Raji (cell line): ENCODE measurements around the gene ADAM30.

Experiments used
- POLR2A ChIP-seq: IDR thresholded peaks from 2 replicates; pipeline ENCODE4 v1.6.1; 2011; ENCODE audit warnings: low read depth, low read length, control low read depth; ENCODE audit not compliant: insufficient read depth

Gene ADAM30

GRCh38 chr1:119893238-119893791 is 3.0 kb downstream of the ADAM30 start:
- TF ChIP-seq POLR2A, result no peak

GRCh38 chr1:119891386-119891785 is 4.9 kb downstream of the ADAM30 start:
- no peak for TF ChIP-seq POLR2A

GRCh38 chr1:119888476-119888875 is 7.8 kb downstream of the ADAM30 start:
- no peak for TF ChIP-seq POLR2A

DNA sequence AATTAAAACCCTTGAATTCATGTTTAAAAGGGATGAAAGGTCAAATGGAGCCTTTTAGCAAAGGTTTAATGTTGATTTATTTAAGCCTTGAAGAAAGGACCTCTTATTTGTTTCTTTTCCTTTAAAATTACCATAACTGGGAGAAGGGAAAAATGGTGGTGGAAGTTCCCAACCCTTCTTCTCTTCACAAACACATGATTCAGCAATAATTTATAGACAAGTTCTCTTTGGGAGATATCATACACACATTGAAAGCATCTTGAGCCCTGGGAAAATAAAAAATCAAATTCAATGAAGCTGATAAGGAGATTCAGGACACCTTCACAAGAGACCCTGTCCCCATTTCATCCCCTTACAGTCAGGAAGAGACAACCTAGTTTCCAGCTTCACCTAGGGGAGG is 8.9 kb downstream of the ADAM30 start:
- no peak for TF ChIP-seq POLR2A

GRCh38 chr1:119885903-119886783 is 10.2 kb downstream of the ADAM30 start:
- TF ChIP-seq POLR2A, result no peak

GRCh38 chr1:119884711-119885110 is 11.6 kb downstream of the ADAM30 start:
- TF ChIP-seq POLR2A, result no peak

DNA sequence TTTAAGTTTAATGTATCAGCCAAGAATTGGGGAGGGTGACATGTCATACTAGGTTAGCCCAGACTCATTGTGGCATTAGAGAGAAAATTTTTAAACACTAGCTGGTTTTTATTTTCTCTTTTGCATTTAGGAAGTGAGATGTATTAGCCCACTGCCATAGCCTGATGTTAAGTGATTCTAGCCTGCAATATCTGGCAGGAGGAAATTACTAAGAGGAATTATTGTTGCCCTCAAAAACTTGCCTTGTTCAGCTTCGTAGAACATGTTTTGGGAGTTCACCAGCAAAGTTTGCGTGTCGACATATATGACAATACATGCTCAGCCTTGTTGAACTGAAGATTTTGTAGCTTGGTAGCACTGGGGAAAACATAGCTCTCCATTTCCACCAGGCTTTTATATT is 12.5 kb downstream of the ADAM30 start:
- TF ChIP-seq POLR2A, result no peak

GRCh38 chr1:119882132-119883049 is 13.9 kb downstream of the ADAM30 start:
- no peak for TF ChIP-seq POLR2A

DNA sequence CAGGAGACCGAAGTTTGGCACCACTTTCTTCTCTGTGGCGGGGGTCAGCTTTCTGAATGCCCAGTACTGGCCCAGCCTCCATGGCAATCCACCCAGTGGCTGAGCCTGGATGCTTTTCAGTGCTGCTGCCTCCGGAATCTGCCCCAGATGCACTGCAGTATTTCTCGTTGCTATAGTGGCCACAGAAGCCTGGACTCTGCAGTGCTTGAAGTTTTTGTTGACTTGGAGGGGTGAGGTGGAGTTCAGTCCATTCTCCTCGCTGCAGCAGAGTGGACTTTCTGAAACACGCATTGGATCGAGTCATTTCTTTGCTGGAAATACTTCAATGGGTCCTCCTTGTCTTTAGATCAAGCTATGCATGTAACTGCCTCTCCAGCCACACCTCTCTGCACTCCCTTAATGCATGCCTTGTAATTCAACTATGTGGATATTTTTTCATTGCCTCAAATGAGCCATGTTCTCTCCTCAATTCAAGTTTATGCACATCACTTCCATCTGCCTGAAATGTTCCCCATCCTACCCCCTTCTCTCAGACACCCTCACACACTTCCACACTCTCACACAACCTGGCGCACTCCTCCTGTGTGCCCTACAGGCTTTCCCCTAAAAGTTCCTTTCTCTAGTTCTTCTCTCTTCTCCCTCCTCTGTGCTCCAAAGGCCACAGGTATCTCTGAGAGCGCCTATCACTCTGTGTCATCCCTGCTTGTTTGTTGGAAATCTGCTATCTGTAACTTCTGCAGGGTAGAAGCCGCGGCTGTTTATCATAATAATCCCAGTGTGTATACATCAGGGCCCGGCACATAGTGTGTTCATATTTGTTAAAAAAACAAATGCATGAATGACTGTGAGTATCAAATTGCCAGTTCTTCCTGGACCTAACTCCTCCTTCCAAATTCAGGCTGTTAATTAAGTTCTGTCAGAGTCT is 16.5 kb downstream of the ADAM30 start:
- TF ChIP-seq POLR2A, result no peak

- TF ChIP-seq POLR2A, result no peak
These were observed 18.1 kb downstream of the ADAM30 start for GRCh38 chr1:119878171-119878570.

DNA sequence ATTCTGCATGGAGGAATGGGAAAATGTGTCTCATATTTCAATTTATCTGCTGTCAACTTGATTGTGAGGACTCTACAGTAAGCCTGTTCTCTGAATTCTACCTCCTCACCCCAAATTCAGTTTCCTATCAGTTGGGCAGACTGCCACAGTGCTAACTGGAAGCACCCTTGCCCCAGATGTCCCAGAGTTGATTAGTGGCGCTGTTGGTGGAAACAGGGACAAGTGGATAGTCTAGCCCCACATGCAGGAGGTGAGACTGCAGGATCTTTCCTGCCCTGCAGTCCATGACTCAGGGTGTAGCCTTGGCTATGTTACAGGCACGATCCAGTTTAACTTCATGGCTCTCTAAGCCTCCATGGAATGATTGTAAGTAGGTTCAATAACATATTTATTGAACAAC is 22.1 kb downstream of the ADAM30 start:
- no peak for TF ChIP-seq POLR2A

GRCh38 chr1:119873135-119874015 is 22.9 kb downstream of the ADAM30 start:
- TF ChIP-seq POLR2A, result no peak

GRCh38 chr1:119871881-119872280 is 24.4 kb downstream of the ADAM30 start:
- no peak for TF ChIP-seq POLR2A
